IPS-18c (cell line): Measurements from ENCODE around the gene GFPT1.

Experiments used
- H3K4me3 ChIP-seq: 2 replicates; pipeline ENCODE4 v1.7.0; 2013; ENCODE audit warnings: low read depth, mild to moderate bottlenecking, low read length, moderate library complexity; ENCODE audit not compliant: insufficient read depth
- H3K9me3 ChIP-seq: one replicate; pipeline ENCODE4 v1.6.1; 2013; ENCODE audit warnings: mild to moderate bottlenecking, low read length, moderate library complexity; ENCODE audit not compliant: control insufficient read depth, insufficient read depth

GFPT1 gene

GRCh38 chr2:69280796-69281412 is 106.1 kb downstream of the GFPT1 start:
- no peak overlapping the region for H3K4me3 ChIP-seq

DNA sequence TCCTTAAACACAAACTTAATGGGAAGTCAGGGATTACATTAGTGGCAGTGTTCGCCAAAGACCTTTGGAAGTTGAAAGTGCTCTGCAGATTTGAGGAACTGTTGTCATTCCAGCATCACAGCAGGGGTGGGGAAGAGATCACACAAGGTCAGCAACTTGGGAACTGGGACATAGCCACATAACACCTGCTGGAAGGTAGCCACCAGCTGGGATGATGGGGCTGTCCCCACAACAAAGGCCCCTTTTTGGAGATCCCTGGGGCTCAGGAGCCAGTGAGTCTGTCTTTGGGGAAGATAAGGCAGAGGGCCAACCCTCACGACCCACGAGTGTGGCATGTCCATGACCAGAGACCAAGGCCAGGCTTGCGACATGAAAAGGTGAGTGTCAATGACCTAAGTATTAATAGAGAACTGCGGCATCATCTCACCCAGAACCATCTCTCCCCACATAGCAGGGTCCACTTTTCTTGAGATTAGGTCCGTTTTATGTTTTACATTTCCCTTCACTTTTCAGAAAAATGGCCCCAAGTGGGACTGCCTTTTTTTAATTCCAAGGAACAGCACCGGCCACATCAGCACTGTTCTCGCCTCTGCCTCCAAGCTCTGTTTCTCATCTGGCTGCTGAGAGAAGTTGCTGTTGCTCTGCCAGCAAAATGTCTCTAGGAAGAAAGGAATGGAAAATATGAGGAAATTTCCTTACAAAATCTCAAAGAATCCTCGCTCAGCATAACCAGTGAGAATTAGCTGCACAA is 106.9 kb downstream of the GFPT1 start:
- no peak overlapping the region for H3K4me3 ChIP-seq
- H3K9me3 ChIP-seq = no peaks in the 10 kb centered on the region

More at GRCh38 chr2:69280796-69281412, 106.1 kb downstream of the GFPT1 start:
- no peaks in the 10 kb centered on the region for H3K9me3 ChIP-seq

GRCh38 chr2:69279211-69279610 is 107.8 kb downstream of the GFPT1 start:
- H3K9me3 ChIP-seq = no peaks in the 10 kb centered on the region

DNA sequence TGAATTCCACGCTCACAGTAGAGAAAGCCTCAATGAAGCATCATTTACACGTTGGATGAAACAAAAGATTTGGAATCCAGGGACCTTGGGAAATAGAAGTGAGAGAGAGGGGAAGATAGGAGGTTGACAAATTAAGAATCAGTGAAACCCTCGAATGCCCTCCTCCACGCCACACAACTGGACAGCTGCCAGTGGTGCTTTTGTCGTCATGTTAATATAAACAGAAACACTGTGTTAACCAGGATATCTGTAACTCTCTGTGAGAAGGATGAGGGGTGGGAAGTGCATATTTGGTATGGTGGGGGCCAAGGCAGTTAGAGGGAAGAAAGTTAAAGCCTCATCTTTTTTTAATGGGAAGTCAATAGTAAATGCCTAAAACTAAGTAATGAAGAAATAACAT is 108.7 kb downstream of the GFPT1 start:
- Histone ChIP-seq H3K4me3 (no peak overlapping the region), H3K9me3 (no peaks in the 10 kb centered on the region)

More at GRCh38 chr2:69279211-69279610, 107.8 kb downstream of the GFPT1 start:
- no peak overlapping the region for H3K4me3 ChIP-seq

DNA sequence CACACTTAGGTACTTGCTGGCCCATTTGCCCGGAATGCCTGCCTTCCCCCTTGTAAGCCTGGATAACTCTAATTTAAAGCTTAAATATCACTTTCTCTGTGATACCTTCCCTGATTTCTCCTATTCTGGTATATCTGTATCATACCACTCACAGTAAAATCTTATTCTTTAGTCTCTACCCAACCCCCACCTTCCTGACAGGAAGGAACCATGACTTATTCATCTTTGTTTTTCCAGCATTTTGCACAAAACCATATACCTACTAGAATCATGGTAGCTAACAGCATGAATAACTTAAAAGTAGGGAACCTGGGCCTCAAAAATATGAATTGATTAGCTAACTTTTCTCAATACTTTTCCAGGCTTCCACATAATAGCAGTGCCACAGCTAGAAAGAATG is 111.5 kb downstream of the GFPT1 start:
- Histone ChIP-seq H3K4me3 (no peak overlapping the region), H3K9me3 (no peaks in the 10 kb centered on the region)

GRCh38 chr2:69272803-69273471 is 114.1 kb downstream of the GFPT1 start:
- no peak overlapping the region for H3K4me3 ChIP-seq
- H3K9me3 ChIP-seq = no peaks in the 10 kb centered on the region

- Histone ChIP-seq H3K4me3 (no peak overlapping the region), H3K9me3 (no peaks in the 10 kb centered on the region)
These were observed 115.2 kb downstream of the GFPT1 start for GRCh38 chr2:69271831-69272257.
